CD4-positive, alpha-beta T cell (primary cell): ENCODE measurements around the gene RAD18. TPM values are rescaled to one million over a fixed set of nuclear protein-coding genes. Genes with fewer than 3 reads are reported as not detected.

Experiments
- ATAC-seq: fragments of 200-7000 bp; cut with Tn5 transposase; one replicate; pipeline ENCODE4 v1.10.0; 2022; ENCODE audit warnings: mild to moderate bottlenecking; ENCODE audit not compliant: poor library complexity
- CTCF ChIA-PET: fragments of 350-600 bp; sonication (Branson Sonifier 250); formaldehyde crosslinking; loops from one replicate; lab custom pipeline; 2021; ENCODE audit warnings: antibody characterized with exemption, inconsistent platforms; lab: Charles Lee
- POLR2A ChIA-PET: fragments of 350-600 bp; sonication (Branson Sonifier 250); formaldehyde crosslinking; loops from one replicate; lab custom pipeline; 2021; ENCODE audit warnings: antibody characterized with exemption, inconsistent platforms; lab: Charles Lee
- DNase-seq, 14 experiments: peaks; one replicate each; pipeline ENCODE4 v3.0.0-alpha.2; 2013 to 2020; ENCODE audit warnings: mixed read lengths in 2 of 14
- H3K27ac ChIP-seq, 2 donors: one replicate each; pipeline versions ENCODE4 v1.5.1 to v1.7.0; 2013; ENCODE audit warnings: low read length in 2 of 2, low read depth in 1 of 2, mild to moderate bottlenecking in 1 of 2
- H3K27me3 ChIP-seq, 2 experiments: 1 replicate in 1 of 2; 2 replicates in 1 of 2; pipeline versions ENCODE4 v1.6.1 to v1.7.0; 2013; ENCODE audit warnings: low read length in 2 of 2, control low read depth in 1 of 2, mild to moderate bottlenecking in 1 of 2, moderate library complexity in 1 of 2; ENCODE audit not compliant: insufficient read depth in 2 of 2, control insufficient read depth in 1 of 2
- H3K36me3 ChIP-seq: one replicate; pipeline ENCODE4 v1.6.1; 2013; ENCODE audit warnings: low read length, control low read depth; ENCODE audit not compliant: insufficient read depth
- H3K4me1 ChIP-seq: one replicate; pipeline ENCODE4 v1.6.1; 2013; ENCODE audit warnings: low read length, control low read depth; ENCODE audit not compliant: insufficient read depth
- H3K4me3 ChIP-seq: one replicate; pipeline ENCODE4 v1.5.1; 2013; ENCODE audit warnings: mild to moderate bottlenecking, low read length, moderate library complexity
- H3K9me3 ChIP-seq, 2 experiments: 1 replicate in 1 of 2; 2 replicates in 1 of 2; pipeline versions ENCODE4 v1.6.1 to v1.7.0; 2013; ENCODE audit warnings: low read length in 2 of 2, mild to moderate bottlenecking in 2 of 2, control low read depth in 1 of 2, moderate library complexity in 1 of 2; ENCODE audit not compliant: control insufficient read depth in 1 of 2, insufficient read depth in 1 of 2
- H3K27ac Mint-ChIP-seq: one replicate; pipeline ENCODE4 v1.8.0; 2020; ENCODE audit warnings: mixed read lengths
- H3K27me3 Mint-ChIP-seq: one replicate; pipeline ENCODE4 v1.8.0; 2021; ENCODE audit warnings: mixed read lengths
- H3K36me3 Mint-ChIP-seq: one replicate; pipeline ENCODE4 v1.8.0; 2021; ENCODE audit warnings: low read depth, mixed read lengths
- H3K4me1 Mint-ChIP-seq: one replicate; pipeline ENCODE4 v1.8.0; 2021; ENCODE audit warnings: low read depth, mixed read lengths
- H3K4me3 Mint-ChIP-seq: one replicate; pipeline ENCODE4 v1.8.0; 2020; ENCODE audit warnings: mild to moderate bottlenecking, mixed read lengths
- H3K9me3 Mint-ChIP-seq: one replicate; pipeline ENCODE4 v1.8.0; 2020; ENCODE audit warnings: mixed read lengths
- intact Hi-C, 2 experiments: fragments of 100-400 bp; cut with DNase I in 1 of 2; cut with micrococcal nuclease in 1 of 2; formaldehyde crosslinking; loops; one replicate each; pipeline versions ENCODE4 v1.15.1 to v1.9.0; 2023 to 2025; cut with DNase I, micrococcal nuclease
- total RNA-seq, 174 experiments: library from RNA in 2 of 174; stranded (reverse) in 2 of 174; gene quantifications; one replicate each; pipeline ENCODE4 v1.2.3 and lab custom pipeline; 2021 to 2026
- TF ChIP-seq, protein P1 (sequence below): fragments of 200-600 bp; IDR thresholded peaks from one replicate; pipeline ENCODE4 v1.8.0; 2022; ENCODE audit warnings: antibody characterized with exemption, mild to moderate bottlenecking

RAD18 gene
- total RNA-seq, 2 experiments from 2014 or later, result 9.6 to 10.0 TPM

DNA sequence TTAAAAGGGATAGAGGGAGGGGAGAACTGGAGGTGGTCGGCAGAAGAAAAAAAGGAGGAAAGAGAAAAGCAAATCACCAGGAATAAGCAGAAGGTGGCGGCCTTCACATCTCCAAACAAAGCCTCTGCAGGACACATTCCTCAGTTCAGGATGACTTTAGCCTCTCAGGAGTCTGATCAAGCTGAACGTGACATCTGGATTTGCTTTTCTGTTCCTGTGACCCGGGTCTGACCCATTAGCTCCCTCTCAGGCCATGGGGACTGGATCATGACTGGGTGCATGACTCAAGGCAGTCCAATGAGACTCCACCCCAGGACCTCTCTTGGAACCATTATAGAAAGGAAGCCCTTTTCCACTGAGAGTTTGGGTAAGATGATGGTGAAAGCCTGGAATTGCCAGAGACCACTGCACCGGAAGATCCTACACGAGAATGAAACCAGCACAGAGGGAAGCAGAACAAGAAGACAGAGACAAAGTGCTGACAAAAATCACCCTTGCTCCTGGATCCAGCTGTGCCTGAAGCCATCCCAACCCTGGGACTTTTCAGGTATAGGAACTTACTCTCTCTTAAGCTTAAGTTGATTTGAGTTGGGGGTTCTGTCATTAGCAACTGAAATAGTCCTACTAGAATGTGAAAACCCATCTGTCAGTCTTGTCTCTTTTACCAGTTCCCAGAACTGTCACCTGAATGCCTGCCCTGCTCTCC is 45.4 kb upstream of the RAD18 start:
- ATAC-seq (no peak), DNase-seq (no peak)
- Mint-ChIP-seq H3K4me3 (no peak overlapping the region), H3K9me3 (no peaks in the 10 kb centered on the region), H3K27ac (no peak overlapping the region), H3K36me3 (no peaks in the 10 kb centered on the region), H3K4me1 (peaks cover 13% of the 10 kb centered on the region), H3K27me3 (no peaks in the 10 kb centered on the region)
- CTCF ChIA-PET, result no interaction called here
- Histone ChIP-seq H3K36me3 (no peaks in the 10 kb centered on the region), H3K4me1 (no peaks in the 10 kb centered on the region), H3K27me3 (no peaks in the 10 kb centered on the region), H3K9me3 (no peaks in the 10 kb centered on the region), H3K27ac (no peak overlapping the region), H3K4me3 (no peak overlapping the region)
- intact Hi-C loops, result no loop called here
- TF ChIP-seq, protein P1, sequence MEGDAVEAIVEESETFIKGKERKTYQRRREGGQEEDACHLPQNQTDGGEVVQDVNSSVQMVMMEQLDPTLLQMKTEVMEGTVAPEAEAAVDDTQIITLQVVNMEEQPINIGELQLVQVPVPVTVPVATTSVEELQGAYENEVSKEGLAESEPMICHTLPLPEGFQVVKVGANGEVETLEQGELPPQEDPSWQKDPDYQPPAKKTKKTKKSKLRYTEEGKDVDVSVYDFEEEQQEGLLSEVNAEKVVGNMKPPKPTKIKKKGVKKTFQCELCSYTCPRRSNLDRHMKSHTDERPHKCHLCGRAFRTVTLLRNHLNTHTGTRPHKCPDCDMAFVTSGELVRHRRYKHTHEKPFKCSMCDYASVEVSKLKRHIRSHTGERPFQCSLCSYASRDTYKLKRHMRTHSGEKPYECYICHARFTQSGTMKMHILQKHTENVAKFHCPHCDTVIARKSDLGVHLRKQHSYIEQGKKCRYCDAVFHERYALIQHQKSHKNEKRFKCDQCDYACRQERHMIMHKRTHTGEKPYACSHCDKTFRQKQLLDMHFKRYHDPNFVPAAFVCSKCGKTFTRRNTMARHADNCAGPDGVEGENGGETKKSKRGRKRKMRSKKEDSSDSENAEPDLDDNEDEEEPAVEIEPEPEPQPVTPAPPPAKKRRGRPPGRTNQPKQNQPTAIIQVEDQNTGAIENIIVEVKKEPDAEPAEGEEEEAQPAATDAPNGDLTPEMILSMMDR, result no peak
- POLR2A ChIA-PET, result no interaction called here

DNA sequence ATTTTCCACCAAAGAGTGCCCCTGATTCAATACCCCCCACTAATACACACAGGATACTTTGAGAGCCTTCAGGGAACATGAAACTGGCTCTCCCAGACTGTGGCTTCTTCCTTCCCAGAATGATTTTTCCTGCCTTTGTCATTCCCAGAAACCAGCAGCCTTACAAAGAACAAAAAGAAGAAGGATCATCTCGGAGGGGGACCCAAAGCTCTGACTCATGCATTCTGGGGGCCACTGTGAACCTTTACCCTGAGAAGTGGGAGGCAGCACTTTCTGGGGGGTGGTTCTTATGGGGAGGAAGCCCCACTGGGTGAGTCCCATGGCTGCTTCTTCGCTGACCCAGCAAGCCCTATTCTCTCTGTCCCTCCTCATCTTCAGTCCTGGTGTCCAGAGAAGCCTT is 44.7 kb upstream of the RAD18 start:
- H3K4me3 Mint-ChIP-seq, result no peak overlapping the region
- no peaks in the 10 kb centered on the region for H3K27me3 Mint-ChIP-seq

DNA sequence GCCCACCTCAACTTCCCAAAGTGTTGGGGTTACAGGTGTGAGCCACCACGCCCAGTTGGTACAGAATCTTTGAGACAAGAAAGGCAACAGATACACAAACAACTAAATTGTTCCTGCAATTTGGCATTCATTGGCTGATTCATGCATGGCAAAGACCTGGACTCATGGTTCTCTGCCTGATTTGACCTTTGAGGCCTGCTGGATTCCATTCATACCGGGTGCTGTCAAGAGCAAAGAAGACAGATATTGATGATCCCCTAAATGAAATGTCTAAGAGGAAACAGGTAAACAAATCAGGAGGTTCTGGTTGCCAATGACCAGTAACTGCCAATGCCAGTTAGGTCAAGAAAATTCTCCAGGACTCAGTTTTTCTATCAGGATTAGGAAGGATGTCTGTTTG is 43.9 kb upstream of the RAD18 start:
- Histone ChIP-seq H3K36me3 (no peaks in the 10 kb centered on the region), H3K4me3 (no peak overlapping the region)

More for the DNA sequence above, 44.7 kb upstream of the RAD18 start:
- Histone ChIP-seq H3K27me3 (no peaks in the 10 kb centered on the region), H3K36me3 (no peaks in the 10 kb centered on the region), H3K9me3 (no peaks in the 10 kb centered on the region), H3K4me1 (no peaks in the 10 kb centered on the region), H3K4me3 (no peak overlapping the region), H3K27ac (no peak overlapping the region)
- TF ChIP-seq, protein P1, result no peak
- no peak overlapping the region for H3K27ac Mint-ChIP-seq
- POLR2A ChIA-PET, result no interaction called here
- intact Hi-C loops, result no loop called here
- H3K36me3 Mint-ChIP-seq, result no peaks in the 10 kb centered on the region
- no peak for ATAC-seq
- H3K4me1 Mint-ChIP-seq, result peaks cover 13% of the 10 kb centered on the region
- H3K9me3 Mint-ChIP-seq, result no peaks in the 10 kb centered on the region
- CTCF ChIA-PET, result no interaction called here
- no peak for DNase-seq

More for the DNA sequence above, 43.9 kb upstream of the RAD18 start:
- Mint-ChIP-seq H3K9me3 (no peaks in the 10 kb centered on the region), H3K4me3 (no peak overlapping the region), H3K36me3 (no peaks in the 10 kb centered on the region), H3K4me1 (peaks cover 7% of the 10 kb centered on the region), H3K27me3 (no peaks in the 10 kb centered on the region), H3K27ac (no peak overlapping the region)
- ChIA-PET POLR2A (no interaction called here), CTCF (no interaction called here)
- ATAC-seq, result no peak
- DNase-seq, result no peak
- TF ChIP-seq, protein P1, result no peak
- intact Hi-C loops, result no loop called here
- Histone ChIP-seq H3K27ac (no peak overlapping the region), H3K4me1 (no peaks in the 10 kb centered on the region), H3K9me3 (no peaks in the 10 kb centered on the region), H3K27me3 (no peaks in the 10 kb centered on the region)
